Left cardiac atrium (tissue), 4 donors: ENCODE measurements around the gene SH3RF3. TPM values are rescaled to one million over a fixed set of nuclear protein-coding genes. Genes with fewer than 3 reads are reported as not detected.
A peak's percentile ranks its signal among the peaks of the same experiment; 100 is the strongest.

ENCODE experiments used
- ATAC-seq, 2 donors: fragments of 200-7000 bp; cut with Tn5 transposase; one replicate each; pipeline ENCODE4 v1.9.1; 2020; ENCODE audit warnings: mild to moderate bottlenecking in 2 of 2, moderate library complexity in 2 of 2
- DNase-seq: peaks from one replicate; pipeline ENCODE4 v3.0.0-alpha.2; 2020
- intact Hi-C, 2 donors: fragments of 100-400 bp; cut with DNase I; formaldehyde crosslinking; loops; one replicate each; pipeline versions ENCODE4 v1.14.1 to v1.15.1; 2022 to 2023
- total RNA-seq, 2 donors: library from RNA; stranded (reverse); fragmentation: NEBNext Ultra II Directional; extraction: Animal tissue kit (Norgen Biotek cat#: 25700); gene quantifications; one replicate each; pipeline ENCODE4 v1.2.1, GENCODE V29; 2021
- donor health status: DM: no; HTN: yes; CAD: no.
- donor health status: DM: no; HTN: yes; CAD: no; lungs with severe emphysema.
- donor health status: DM: yes; HTN: yes; CAD: no.
- donor health status: Dilated cardiomyopathy.

Gene SH3RF3
- total RNA-seq, 2 donors from 2014 or later, result 8.8 to 9.4 TPM

DNA sequence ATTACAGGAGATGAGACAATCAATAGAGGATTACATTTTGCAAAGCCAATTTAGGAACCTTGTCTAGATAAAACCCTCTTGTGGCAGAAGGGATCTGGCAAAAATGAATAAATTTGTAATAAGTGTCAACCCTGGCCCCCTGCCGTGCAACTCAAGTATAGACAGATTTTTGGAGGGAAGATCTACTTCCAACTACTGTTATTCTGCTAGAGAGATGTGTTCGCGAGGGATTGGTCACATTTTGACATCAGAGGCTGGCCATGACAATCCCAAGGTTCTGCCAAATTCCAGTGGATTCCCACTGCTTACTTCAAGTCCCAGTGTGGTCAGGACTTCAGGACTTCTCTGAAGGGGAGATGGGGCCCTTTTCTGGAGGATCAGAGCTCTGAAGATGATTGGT, 192.6 kb downstream of the SH3RF3 start:
- ATAC-seq (no peak), DNase-seq (no peak)
- intact Hi-C loops, result loop anchor here in 1 of 2 donors (5.0 to 10.0 kb wide), 2 partner anchors 77 to 116 kb away; no protein-coding TSS in a partner anchor

DNA sequence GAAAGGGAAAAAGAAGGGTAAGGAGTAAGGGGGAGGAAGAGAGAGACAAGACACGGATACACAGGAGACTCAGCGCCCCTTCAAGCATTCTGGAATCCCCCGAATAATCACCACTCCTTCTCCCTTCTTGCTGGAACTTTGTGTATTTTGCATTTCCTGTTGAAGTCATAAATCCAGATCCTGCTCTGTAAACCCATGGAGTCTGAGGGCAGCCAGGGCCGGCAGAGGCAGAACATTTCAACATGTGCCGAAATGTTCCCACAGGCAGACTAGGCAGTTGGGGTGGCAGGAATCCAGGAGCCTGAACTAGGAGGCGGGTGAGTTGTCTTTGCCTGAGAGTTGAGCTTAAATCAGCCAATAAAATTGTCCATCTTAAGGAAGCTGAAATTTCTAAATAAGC, 193.1 kb downstream of the SH3RF3 start:
- intact Hi-C loops, result loop anchor here in 1 of 2 donors (5.0 to 10.0 kb wide), 2 partner anchors 77 to 115 kb away; no protein-coding TSS in a partner anchor
- ATAC-seq (peak; percentile 58 to 75), DNase-seq (peak; percentile 92)

DNA sequence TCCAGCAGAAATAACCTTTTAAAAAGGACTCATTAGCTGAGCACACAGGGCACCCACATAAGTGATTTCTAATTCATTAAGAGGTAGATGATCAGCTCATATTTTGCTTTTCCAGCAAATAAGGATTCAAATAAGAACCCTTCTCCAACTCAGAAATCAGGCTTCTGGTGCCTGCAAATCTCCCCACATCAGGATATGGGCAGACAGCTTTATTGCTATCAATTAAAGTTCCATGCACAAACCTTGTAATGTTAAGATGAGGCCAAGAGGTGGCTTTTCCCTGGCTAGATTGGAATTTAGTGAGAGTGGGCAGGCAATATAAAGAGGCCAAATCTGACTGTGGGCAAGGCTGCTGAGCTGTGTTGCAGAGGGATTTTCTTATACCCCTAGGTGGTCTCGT, 193.6 kb downstream of the SH3RF3 start:
- DNase-seq, result no peak
- no peak for ATAC-seq
- intact Hi-C loops, result loop anchor here in 1 of 2 donors (5.0 to 10.0 kb wide), 2 partner anchors 78 to 115 kb away; no protein-coding TSS in a partner anchor

DNA sequence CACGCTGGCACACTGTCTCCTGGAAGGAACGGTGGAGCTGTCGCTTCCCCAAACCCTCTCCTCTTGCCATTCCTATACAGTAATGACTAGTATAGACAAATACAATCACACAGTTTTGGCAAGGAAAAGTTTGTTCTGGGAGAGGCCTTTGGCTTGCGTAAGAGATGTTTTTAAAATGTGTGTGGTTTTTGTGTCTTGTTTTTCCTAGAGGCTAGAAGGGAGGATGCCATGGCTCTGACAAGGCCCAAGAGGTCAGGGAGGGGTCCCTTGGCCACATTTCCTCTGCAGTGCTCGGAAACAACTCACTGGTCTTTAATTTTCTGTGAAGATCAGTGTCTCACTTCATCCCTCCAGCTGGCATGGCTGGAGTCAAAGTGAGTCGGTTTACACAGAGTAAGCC, 195.9 kb downstream of the SH3RF3 start:
- peak; percentile 56 to 87 for ATAC-seq
- intact Hi-C loops, result loop anchor here in 1 of 2 donors (5.0 to 10.0 kb wide), 2 partner anchors 80 to 112 kb away; no protein-coding TSS in a partner anchor
- DNase-seq, result peak; percentile 81

DNA sequence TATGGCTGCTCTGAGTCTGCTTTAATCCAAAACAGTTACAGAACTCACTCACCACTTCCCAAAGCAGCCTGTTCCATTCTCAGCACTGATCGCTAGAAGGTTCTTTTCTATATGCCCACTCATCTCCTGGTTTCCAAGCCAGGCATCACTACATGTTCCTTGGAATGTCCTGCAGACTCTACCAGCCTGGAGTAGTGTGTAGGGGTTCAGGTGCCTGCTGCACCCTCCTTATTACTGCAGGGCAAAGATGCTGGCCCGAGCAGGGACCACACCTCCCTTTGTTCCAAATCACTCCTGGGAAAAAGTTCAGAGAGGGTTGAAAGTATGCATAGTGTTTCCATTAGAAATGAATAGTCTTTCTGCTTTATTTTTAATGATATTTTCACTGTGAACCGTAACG, 196.6 kb downstream of the SH3RF3 start:
- DNase-seq, result no peak
- ATAC-seq, result no peak
- intact Hi-C loops, result loop anchor here in 1 of 2 donors (10.0 kb wide), 1 partner anchor 81 kb away; no protein-coding TSS in a partner anchor

DNA sequence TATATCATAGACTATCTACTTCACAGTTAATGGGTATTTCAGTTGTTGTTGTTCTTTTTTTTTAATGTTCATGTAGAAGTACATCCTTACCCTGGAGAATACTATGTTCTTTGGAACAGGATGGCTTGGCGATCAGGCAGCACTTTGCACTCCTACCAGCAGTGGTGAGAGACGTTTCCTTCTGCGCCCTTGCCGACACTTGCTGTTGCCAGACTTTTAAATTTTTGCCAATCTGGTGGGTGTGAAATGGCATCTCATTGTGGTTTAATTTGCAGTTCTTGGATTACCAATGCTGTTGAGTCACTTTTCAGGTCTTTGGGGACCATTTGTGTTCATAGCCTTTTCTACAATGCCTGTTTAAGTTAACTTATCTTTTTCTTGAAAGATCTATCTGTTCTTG, 197.3 kb downstream of the SH3RF3 start:
- no peak for ATAC-seq
- intact Hi-C loops, result loop anchor here in 1 of 2 donors (10.0 kb wide), 1 partner anchor 82 kb away; no protein-coding TSS in a partner anchor
- no peak for DNase-seq

DNA sequence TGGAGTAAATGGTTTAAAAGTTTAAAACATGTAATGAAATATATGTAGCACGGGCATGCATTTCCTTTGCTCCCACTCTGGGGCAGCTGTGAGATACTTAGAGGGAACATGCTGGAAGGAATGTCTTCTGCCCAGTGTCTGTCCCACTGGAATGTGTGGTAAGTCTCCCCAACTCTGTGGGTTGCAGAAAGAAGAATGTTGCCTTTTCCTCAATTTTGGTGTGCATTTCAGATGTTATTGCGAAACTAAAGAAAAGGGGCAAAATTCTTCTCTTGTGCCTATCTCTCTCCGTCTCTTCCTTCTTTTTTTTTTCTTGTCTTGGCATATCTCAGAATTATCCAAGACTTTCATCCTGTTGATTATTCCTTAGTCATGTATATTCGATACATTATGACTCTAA, 201.1 kb downstream of the SH3RF3 start:
- no peak for ATAC-seq
- DNase-seq, result no peak
- intact Hi-C loops, result loop anchor here in 1 of 2 donors (5.0 to 10.0 kb wide), 2 partner anchors 55 to 203 kb away; partner anchors contain the start of gene SH3RF3

DNA sequence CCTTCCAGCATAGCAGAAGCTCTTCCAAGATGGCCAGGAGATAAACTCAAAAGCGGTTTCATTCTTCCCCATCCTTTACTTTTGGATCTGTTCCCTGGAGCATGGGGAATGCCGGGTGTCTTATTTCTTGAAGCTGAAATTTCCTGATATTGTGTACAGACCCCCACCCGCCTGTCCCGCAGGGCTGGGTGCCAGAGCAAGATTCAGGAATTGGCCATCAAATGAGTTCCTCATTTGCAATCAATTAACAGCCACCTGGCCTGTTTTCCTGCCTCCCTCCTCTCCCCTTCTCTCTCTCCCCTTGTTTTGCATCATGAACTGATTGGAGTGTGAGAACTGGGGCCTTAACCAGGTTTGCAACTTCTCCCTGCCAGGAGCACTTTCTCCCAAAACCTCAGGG, 202.1 kb downstream of the SH3RF3 start:
- intact Hi-C loops, result loop anchor here in 1 of 2 donors (5.0 to 10.0 kb wide), 2 partner anchors 54 to 204 kb away; partner anchors contain the start of gene SH3RF3
- DNase-seq (no peak), ATAC-seq (no peak)

DNA sequence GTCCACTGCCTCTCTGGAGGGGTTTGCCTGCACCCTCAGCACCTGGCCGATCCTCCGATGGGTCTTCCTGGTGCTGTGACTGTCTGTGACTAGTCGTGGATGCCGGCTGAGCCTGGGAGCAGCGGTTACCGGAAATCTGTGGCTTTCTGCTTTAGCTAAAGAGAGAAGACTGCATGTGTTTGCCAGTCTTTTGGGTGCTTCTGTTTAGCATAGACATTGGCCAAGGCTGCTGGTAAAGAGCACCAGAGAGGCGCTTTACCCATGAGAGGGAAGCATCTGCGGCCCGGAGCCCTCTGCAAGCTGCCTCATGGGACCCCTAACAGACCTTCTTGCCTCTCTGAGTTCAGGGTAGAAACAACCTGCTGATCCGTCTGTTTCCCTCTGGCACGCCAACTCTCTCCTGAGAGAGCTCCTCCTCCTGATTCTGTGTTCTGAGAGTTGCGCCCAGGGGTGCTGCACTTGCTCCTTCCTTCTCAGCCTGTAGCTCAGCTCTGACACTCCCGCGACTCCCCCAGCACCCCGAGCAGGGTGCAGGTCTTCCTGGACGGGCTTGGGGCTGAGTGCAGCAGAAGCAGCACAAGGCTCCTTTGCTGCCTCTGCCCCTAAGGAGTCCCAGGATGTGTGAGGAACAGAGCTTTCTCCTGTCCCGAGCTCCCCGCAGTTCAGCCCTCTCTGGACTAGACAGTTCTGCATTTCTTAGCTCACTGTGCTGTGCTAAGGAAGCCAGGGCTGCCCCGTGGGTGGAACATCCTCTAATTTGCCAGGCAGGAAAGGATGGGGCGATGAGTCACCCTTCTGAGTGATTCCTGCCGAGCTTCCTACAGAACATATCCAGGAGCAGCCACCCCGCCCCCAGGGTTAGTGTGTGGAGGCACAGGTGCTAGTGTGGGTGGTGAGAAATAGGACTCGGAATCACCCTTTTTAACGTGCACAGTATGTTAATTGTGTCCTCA, 203.2 kb downstream of the SH3RF3 start:
- peak; percentile 90 to 97 for ATAC-seq
- peak; percentile 91 for DNase-seq
- intact Hi-C loops, result loop anchor here in 1 of 2 donors (5.0 to 10.0 kb wide), 2 partner anchors 53 to 205 kb away; partner anchors contain the start of gene SH3RF3

DNA sequence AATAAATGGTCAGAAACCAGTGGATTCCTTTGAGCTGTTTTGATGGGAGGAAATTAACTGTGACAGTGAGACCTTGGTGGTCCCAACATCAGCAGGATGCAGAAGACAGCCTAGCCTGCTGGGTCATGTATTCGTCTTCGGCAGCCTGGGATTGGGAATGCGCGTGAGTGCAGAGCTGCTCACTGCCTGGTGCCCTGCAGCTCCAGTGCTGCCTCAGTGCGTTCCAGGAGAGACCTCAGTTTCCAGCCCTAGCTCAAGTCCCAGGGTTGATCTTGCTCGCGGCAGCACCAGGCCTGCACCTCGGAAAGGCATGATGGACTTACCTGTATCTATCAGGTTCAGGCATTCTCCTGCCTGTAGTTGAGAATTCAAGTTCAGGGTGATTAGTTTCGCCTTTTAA, 203.9 kb downstream of the SH3RF3 start:
- intact Hi-C loops, result loop anchor here in 1 of 2 donors (5.0 to 10.0 kb wide), 2 partner anchors 52 to 206 kb away; partner anchors contain the start of gene SH3RF3
- DNase-seq (no peak), ATAC-seq (no peak)

DNA sequence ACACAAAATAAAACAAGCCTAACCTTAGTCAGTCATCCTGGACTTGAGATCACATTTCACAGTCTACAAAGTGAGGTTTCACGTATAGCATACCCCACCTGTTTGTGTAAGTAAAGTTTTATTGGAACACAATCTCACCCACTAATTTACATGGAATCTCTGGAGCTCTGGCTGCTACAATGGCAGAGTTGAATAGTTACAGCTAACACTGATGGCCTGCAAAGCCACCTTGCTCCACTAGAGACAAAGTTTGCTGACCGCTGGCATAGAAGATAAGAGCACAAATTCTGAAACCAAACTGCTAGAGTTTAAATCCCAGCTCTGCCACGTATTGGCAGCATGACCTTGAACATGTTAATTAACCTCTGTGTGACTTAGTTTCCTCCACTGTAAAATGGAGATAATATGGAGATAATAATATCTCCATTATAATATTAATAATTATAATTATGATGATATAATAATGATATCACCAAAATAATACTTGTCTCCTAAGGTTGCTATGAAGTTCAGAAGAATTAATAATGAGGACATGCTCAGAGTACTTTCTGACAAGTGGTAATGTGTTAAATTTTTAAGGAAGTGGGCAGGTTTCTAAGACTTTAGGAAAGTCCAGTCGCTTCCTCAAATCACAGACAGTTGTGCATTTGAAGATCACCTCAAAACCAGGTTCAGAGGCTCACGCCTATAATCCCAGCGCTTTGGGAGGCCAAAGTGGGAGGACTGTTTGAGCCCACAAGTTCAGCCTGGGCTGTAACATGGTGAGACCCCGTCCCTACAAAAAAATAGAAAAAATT, 204.6 kb downstream of the SH3RF3 start:
- DNase-seq (no peak), ATAC-seq (no peak)
- intact Hi-C loops, result loop anchor here in 1 of 2 donors (5.0 to 10.0 kb wide), 2 partner anchors 51 to 206 kb away; partner anchors contain the start of gene SH3RF3

DNA sequence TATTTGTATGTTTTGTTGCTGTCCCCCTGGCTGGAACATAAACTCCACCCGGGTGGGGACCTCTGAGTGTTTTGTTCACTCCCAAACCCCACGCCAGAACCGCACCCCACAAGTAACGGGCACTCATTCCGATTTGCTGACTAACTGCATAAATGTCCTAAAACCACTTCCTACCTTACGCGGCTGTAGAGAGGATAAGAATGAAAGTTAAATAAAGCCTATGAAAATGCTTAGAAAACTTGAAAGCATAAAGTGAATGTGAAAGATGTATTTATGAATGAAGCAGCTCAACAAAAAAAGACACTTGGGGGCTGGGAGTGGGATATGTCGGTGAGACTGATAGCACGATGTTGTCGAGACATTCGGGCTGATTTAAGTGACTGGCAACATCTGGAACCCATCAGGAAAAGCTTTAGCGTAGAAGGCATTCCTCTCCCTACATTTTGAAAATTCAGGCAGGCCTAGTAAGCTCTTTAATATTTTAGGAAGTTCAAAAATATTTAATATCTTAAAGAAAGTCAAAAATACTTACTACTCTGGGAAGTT, 206.7 kb downstream of the SH3RF3 start:
- ATAC-seq, result no peak
- intact Hi-C loops, result loop anchor here in 1 of 2 donors (10.0 kb wide), 1 partner anchor 49 kb away; no protein-coding TSS in a partner anchor
- DNase-seq, result no peak

DNA sequence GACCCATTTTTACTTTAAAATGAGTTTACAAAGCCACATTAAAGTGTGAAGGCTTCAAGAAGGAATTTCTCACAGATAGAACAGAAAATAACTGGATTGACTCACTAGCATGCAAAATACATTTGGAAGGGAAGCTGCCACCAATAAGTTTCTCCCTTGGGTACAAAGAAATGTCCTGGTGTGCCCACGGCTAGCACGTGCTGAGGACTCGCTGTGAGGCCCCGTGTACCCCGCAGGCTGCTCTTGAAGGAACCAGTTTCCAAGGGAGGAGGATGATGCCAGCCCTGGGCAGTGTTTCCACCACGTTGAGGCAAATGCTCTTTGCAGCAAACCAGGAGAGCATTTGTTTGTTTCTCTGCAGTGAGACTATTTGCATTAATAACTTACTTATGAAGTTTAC, 207.3 kb downstream of the SH3RF3 start:
- intact Hi-C loops, result loop anchor here in 1 of 2 donors (10.0 kb wide), 1 partner anchor 49 kb away; no protein-coding TSS in a partner anchor
- ATAC-seq (no peak), DNase-seq (no peak)

DNA sequence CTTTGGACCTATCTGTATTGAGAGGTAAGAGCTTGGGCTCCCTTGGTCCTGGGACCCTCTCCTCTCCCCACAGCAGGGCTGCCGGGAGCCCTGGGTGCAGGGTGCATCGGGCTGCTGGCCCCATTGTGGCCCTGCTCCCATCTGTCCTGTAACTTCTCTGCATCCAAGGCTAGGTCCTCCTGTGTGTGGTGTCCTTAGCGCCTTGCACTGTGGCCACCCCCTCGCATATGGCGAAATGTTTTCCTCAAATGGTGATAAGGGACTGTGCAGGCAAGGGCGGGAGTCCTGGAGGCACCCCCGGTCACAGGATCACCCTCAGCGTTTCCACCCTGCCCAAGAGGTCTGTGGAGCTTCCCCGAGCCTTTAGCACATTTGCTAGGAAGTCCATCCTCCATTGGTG, 208.2 kb downstream of the SH3RF3 start:
- ATAC-seq (no peak), DNase-seq (no peak)
- intact Hi-C loops, result loop anchor here in 1 of 2 donors (10.0 kb wide), 1 partner anchor 48 kb away; no protein-coding TSS in a partner anchor

DNA sequence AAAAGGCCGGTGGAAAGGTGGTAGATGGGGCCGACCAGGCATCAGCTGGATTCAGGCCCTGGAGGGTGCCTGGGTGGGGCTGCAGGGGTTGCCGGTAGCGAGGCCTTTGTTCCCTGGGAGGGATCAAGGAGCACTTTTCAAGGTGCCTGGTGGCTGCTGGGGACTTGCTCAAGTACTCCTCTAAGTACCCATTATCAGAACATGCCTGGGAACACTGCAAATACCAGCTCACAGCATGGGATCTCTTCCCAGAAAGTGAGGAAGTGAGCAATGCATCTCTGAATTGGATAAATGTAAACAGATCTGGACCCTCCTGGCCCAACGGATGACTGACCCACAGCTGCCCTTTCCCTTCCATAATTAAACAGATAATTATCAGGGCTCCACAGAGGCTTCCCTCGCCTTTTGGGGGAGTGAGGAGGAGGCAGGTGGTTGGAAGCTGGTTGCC, 210.5 kb downstream of the SH3RF3 start:
- intact Hi-C loops, result loop anchor here in 1 of 2 donors (10.0 kb wide), 1 partner anchor 45 kb away; no protein-coding TSS in a partner anchor
- ATAC-seq (no peak), DNase-seq (no peak)

DNA sequence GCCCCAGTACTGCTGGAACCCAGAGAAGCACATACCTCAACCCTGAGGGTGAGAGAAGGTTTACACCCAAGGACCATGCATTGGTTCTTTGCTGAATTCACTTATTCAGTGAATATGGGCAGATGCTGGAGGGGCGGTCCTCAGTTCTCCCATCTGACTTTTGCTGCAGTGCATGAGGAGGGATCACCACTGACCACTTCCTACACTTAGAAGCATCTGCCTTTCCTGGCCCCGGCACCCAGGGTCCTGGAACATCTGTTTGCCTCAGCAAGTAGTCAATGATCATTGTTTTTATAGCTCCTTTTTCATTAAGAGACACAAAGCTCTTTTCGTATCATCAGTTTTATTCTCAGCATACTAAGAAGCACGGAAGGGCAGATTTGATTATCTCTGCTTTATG, 211.4 kb downstream of the SH3RF3 start:
- no peak for ATAC-seq
- DNase-seq, result no peak
- intact Hi-C loops, result no loop called here

DNA sequence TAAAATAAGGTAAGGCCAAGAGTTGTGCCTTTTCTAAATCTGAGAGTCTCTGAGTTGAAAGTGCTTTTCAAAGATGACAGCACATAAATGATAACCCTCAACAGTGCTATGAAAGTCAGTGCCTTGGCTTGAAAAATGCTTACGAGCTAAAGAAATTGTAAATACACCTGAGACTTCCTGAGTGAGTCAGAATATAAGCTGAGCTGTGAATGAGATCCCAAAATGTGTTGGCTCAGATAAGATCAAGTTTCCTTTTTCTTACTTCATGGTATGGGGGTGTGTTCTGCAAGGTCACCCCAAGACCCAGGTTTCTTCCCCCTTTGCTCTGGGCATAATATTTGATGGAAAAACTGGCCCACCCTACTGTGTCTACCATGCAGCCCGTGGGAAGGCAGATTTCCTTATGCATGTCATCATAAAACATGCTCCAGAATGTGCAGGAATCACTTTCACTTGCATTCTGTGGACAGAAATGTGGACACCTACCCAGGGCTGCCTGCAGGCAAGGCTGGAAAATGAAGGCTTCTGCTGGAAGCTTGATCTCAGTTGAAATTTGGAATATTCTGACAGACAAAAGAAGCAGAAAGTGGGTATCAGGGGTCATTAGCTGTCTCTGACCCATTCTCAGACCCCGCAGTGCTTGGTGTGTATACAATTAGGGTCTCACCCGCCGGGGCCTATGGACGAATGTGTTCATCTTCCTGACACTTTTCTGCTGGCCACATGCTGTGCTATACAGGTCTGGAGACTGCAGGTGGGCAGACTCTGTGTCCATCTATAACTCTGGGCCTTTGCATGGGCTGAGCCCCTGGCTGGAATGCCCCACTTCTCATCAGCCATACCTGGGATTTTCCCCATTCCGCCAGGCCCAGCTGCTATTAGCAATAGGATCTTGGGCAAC, 212.6 kb downstream of the SH3RF3 start:
- ATAC-seq (no peak), DNase-seq (no peak)
- intact Hi-C loops, result no loop called here
